ENCODE results near the gene RASGRP2.

RASGRP2 gene

DNA sequence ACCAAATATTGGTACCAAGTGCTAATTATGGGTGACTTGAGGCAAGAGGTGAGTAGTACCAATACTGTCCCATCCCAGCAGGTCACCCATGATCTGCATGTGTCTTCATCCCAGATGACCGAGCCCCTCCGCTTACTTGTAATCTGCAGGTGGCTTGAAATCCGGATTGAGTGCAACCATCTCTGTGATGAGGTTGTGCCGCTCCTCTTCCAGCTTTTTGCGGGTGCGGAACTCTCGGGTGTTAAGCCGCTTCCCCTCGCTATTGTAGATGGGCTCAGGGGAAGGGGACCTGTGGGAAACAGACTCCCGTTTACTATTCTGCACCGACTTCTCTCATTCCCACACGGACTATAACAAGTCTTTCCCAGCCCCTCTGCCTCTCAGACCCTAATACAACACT is 26.2 kb upstream of the RASGRP2 start:
- TF ChIP-seq, protein P1, sequence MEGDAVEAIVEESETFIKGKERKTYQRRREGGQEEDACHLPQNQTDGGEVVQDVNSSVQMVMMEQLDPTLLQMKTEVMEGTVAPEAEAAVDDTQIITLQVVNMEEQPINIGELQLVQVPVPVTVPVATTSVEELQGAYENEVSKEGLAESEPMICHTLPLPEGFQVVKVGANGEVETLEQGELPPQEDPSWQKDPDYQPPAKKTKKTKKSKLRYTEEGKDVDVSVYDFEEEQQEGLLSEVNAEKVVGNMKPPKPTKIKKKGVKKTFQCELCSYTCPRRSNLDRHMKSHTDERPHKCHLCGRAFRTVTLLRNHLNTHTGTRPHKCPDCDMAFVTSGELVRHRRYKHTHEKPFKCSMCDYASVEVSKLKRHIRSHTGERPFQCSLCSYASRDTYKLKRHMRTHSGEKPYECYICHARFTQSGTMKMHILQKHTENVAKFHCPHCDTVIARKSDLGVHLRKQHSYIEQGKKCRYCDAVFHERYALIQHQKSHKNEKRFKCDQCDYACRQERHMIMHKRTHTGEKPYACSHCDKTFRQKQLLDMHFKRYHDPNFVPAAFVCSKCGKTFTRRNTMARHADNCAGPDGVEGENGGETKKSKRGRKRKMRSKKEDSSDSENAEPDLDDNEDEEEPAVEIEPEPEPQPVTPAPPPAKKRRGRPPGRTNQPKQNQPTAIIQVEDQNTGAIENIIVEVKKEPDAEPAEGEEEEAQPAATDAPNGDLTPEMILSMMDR (IDR thresholded peaks at IDR 0.05): no peak
- Histone ChIP-seq H3K4me3 (ENCODE audit: low read depth, low read length) (no peak overlapping the region), H3K9ac (no peak overlapping the region), H3K4me1 (peaks cover 4% of the 10 kb centered on the region), H3K4me2 (ENCODE audit: low read length) (no peak overlapping the region), H3K27ac (no peak overlapping the region), H3K9me3 (ENCODE audit: control insufficient read depth, low read length) (no peaks in the 10 kb centered on the region), H3K79me2 (peaks cover 35% of the 10 kb centered on the region), H3K36me3 (ENCODE audit: control insufficient read depth, insufficient read depth, low read length) (no peaks in the 10 kb centered on the region), H3K27me3 (ENCODE audit: control insufficient read depth, insufficient read depth, low read length) (no peaks in the 10 kb centered on the region), H2AFZ (no peak overlapping the region)

DNA sequence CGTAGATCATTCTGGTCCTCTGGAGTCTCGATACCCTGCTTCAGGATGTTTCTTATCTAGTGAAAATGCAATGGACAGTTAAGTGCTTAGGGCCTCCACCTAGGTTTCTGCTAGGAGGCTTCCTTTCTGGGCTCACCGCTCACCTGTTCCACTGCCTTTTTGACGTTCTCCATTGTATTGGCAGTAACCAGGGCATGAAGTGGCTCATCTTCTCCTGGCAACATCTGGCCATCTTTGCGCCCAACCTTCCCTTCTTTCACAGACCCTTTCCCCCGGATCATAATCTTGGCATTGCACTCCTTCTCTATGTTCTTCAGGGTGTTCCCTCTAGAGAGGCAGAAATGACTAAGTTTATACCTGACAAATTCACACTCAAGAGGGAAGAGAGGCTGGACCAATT is 25.3 kb upstream of the RASGRP2 start:
- Histone ChIP-seq H3K4me3 (ENCODE audit: low read depth, low read length) (no peak overlapping the region), H3K79me2 (peaks cover 31% of the 10 kb centered on the region), H3K4me2 (ENCODE audit: low read length) (no peak overlapping the region), H3K4me1 (peaks cover 4% of the 10 kb centered on the region), H3K36me3 (ENCODE audit: control insufficient read depth, insufficient read depth, low read length) (no peaks in the 10 kb centered on the region), H3K9ac (no peak overlapping the region), H3K27ac (no peak overlapping the region), H2AFZ (no peak overlapping the region), H3K27me3 (ENCODE audit: control insufficient read depth, insufficient read depth, low read length) (no peaks in the 10 kb centered on the region), H3K9me3 (ENCODE audit: control insufficient read depth, low read length) (no peaks in the 10 kb centered on the region)
- TF ChIP-seq, protein P1 (IDR thresholded peaks at IDR 0.05): no peak

DNA sequence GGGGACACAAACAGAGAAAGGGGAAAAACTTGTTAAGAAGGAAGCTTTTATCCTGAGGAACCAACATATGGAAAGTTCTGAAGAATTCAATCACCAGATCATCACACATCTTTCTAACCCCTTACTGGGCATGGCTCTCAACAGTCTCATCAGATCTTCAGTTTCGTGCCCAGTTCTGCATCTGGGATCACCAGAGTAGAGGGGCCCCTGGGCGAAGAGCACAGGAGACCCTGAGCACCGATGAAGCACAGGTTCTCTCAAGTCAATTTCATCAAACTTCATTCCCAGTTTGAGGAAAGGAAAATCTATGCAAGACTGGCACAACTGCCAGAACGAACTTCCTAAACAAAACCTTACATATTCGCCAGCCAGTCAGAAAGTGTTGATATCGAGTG is 24.4 kb upstream of the RASGRP2 start:
- Histone ChIP-seq H3K4me3 (ENCODE audit: low read depth, low read length) (no peak overlapping the region), H3K4me2 (ENCODE audit: low read length) (no peak overlapping the region), H2AFZ (no peak overlapping the region), H3K4me1 (peaks cover 11% of the 10 kb centered on the region), H3K27ac (no peak overlapping the region), H3K9ac (no peak overlapping the region), H3K27me3 (ENCODE audit: control insufficient read depth, insufficient read depth, low read length) (no peaks in the 10 kb centered on the region), H3K79me2 (peaks cover 25% of the 10 kb centered on the region), H3K9me3 (ENCODE audit: control insufficient read depth, low read length) (no peaks in the 10 kb centered on the region), H3K36me3 (ENCODE audit: control insufficient read depth, insufficient read depth, low read length) (no peaks in the 10 kb centered on the region)
- TF ChIP-seq, protein P1 (IDR thresholded peaks at IDR 0.05): no peak

DNA sequence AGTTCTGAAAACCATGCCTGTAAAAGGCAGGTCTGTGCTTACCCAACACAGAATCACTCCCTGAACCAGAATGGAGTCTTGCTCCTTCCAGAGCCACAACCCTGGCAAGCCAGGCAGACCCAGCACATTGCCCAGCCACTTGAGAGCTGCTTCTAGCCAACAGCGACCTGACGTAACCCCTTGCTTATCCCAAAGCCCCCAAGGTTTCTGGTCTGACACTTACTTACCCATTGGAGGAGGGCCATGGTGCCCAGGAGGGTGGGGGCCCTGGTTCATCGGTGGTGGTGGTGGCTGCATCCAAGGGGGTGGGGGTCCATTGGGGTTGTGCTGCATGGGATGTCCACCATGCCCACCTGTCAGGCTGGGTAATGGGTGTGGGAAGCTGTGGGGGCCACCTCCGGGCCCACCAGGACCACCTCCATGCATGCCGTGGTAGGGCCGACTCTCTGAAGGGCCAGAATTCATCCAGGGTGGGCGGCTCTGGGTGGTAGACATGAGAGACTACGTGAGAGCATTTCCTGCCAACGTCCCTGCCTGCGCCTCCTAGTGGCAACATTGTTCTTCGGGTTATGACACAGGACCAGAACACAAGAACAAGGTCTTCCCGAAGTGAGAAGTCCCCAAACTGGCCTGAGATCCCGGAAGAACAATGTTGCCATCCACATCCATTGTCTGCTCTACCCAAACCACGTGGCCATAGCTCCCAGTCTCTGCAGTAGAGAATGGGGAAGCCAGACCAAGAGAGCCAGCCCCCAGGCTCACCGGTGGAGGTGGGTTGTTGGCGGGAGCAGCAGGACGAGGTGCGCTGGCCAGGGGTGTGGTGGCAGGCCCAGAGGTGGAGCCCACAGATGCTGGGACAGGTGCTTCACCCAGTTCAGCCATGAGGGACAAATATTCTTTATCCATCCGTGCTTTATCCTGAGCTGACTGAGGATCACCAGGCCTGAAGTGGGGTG is 23.7 kb upstream of the RASGRP2 start:
- Histone ChIP-seq H3K9me3 (ENCODE audit: control insufficient read depth, low read length) (no peaks in the 10 kb centered on the region), H3K27ac (no peak overlapping the region), H3K9ac (no peak overlapping the region), H3K4me3 (ENCODE audit: low read depth, low read length) (no peak overlapping the region), H3K4me2 (ENCODE audit: low read length) (no peak overlapping the region), H3K4me1 (peaks cover 14% of the 10 kb centered on the region), H3K36me3 (ENCODE audit: control insufficient read depth, insufficient read depth, low read length) (no peaks in the 10 kb centered on the region), H3K27me3 (ENCODE audit: control insufficient read depth, insufficient read depth, low read length) (no peaks in the 10 kb centered on the region), H3K79me2 (peaks cover 20% of the 10 kb centered on the region), H2AFZ (no peak overlapping the region)
- TF ChIP-seq, protein P1 (IDR thresholded peaks at IDR 0.05): peak; percentile 60
